Measurements from ENCODE around the gene TCEA3. TPM values are rescaled to one million over a fixed set of nuclear protein-coding genes. Genes with fewer than 3 reads are reported as not detected.
"Not testable (repeated sequence)": the region's sequence is repeated elsewhere in the genome, so short reads cannot be mapped to it uniquely, and the experiment has no call there.

Gene TCEA3
- total and polyA plus RNA-seq, 7 donors, result 26.9 to 222 (median 66.2) TPM

- no peak overlapping the region for H3K4me3 ChIP-seq
- H3K27me3 ChIP-seq, result no peaks in the 10 kb centered on the region
- no peaks in the 10 kb centered on the region for H3K9me3 ChIP-seq
- peak overlapping the region in 2 of 4 donors; percentile 2 to 9 for H3K27ac ChIP-seq
- intact Hi-C loops (cut with DNase I), result no loop called here
- WGBS, 2 donors, result 75 to 82% methylated on average over 5 of the region's 5 CpGs
- TF ChIP-seq POLR2A (IDR thresholded peaks at IDR 0.05) (no peak), POLR2AphosphoS5 (IDR thresholded peaks at IDR 0.05) (no peak), CTCF (IDR thresholded peaks at IDR 0.05) (no peak), EP300 (IDR thresholded peaks at IDR 0.05) (no peak)
- H3K36me3 ChIP-seq, result peaks cover 0 to 31% (median 0%) of the 10 kb centered on the region in 4 donors
- H3K4me1 ChIP-seq, result peaks cover 0 to 34% (median 29%) of the 10 kb centered on the region in 4 donors
- no peak for DNase-seq
Observed at GRCh38 chr1:23381233-23381885, 43.2 kb downstream of the TCEA3 start.

GRCh38 chr1:23380719-23381118 lies 43.8 kb downstream of the TCEA3 start:
- 58 to 63% methylated on average over 5 of the region's 5 CpGs for WGBS, 2 donors
- peaks cover 0 to 40% (median 31%) of the 10 kb centered on the region in 4 donors for H3K4me1 ChIP-seq
- H3K36me3 ChIP-seq, result peaks cover 0 to 31% (median 0%) of the 10 kb centered on the region in 4 donors
- no peak for DNase-seq
- no peaks in the 10 kb centered on the region for H3K27me3 ChIP-seq
- no peaks in the 10 kb centered on the region for H3K9me3 ChIP-seq
- H3K4me3 ChIP-seq, result no peak overlapping the region
- peak overlapping the region in 2 of 4 donors; percentile 15 to 83 for H3K27ac ChIP-seq
- TF ChIP-seq POLR2AphosphoS5 (IDR thresholded peaks at IDR 0.05) (no peak), CTCF (IDR thresholded peaks at IDR 0.05) (no peak), POLR2A (IDR thresholded peaks at IDR 0.05) (no peak), EP300 (IDR thresholded peaks at IDR 0.05) (no peak)
- intact Hi-C loops (cut with DNase I), result no loop called here

GRCh38 chr1:23380236-23380635 lies 44.3 kb downstream of the TCEA3 start:
- H3K9me3 ChIP-seq; intact Hi-C loops (cut with DNase I); H3K27me3 ChIP-seq; DNase-seq; H3K4me3 ChIP-seq: not testable (repeated sequence)
- WGBS, 2 donors, result 63 to 79% methylated on average over 4 of the region's 4 CpGs
- Histone ChIP-seq H3K27ac (peak overlapping the region in 2 of 4 donors; percentile 15 to 83), H3K36me3 (peaks cover 0 to 28% (median 0%) of the 10 kb centered on the region in 4 donors), H3K4me1 (peaks cover 0 to 40% (median 31%) of the 10 kb centered on the region in 4 donors)

- H3K36me3 ChIP-seq, result peaks cover 0 to 10% (median 0%) of the 10 kb centered on the region in 4 donors
- H3K9me3 ChIP-seq, result no peaks in the 10 kb centered on the region
- no peak for TF ChIP-seq CTCF (IDR thresholded peaks at IDR 0.05)
- peak in 3 of 4 donors; percentile 22 to 64 (median 50) for TF ChIP-seq POLR2AphosphoS5 (IDR thresholded peaks at IDR 0.05)
- peak in 1 of 4 donors; percentile 8 for TF ChIP-seq EP300 (IDR thresholded peaks at IDR 0.05)
- no peak for TF ChIP-seq POLR2A (IDR thresholded peaks at IDR 0.05)
- 36 to 60% methylated on average over 19 of the region's 19 CpGs for WGBS, 2 donors
- peak overlapping the region; percentile 68 to 83 (median 80) for H3K27ac ChIP-seq
- no peaks in the 10 kb centered on the region for H3K27me3 ChIP-seq
- H3K4me1 ChIP-seq, result peaks cover 0 to 33% (median 31%) of the 10 kb centered on the region in 4 donors
- no peak overlapping the region for H3K4me3 ChIP-seq
- intact Hi-C loops (cut with DNase I), result no loop called here
- DNase-seq, result peak; percentile 88
Observed at GRCh38 chr1:23376890-23377811, 47.4 kb downstream of the TCEA3 start.

GRCh38 chr1:23374079-23374735 lies 50.3 kb downstream of the TCEA3 start:
- 90 to 94% methylated on average over 12 of the region's 12 CpGs for WGBS, 2 donors
- H3K27me3 ChIP-seq; H3K36me3 ChIP-seq; H3K27ac ChIP-seq; H3K9me3 ChIP-seq; intact Hi-C loops (cut with DNase I); DNase-seq; H3K4me3 ChIP-seq: not testable (repeated sequence)
- H3K4me1 ChIP-seq, result peaks cover 0 to 59% (median 55%) of the 10 kb centered on the region in 4 donors

Measured in sigmoid colon (tissue), 7 donors.